Uterus (tissue), 2 donors: ENCODE results near the gene OTOS.

ENCODE experiments used
- POLR2A ChIP-seq, 2 donors: fragments of 450-650 bp; IDR thresholded peaks; one replicate each; pipeline ENCODE4 v1.6.1; 2016; ENCODE audit warnings: antibody characterized with exemption in 2 of 2, mild to moderate bottlenecking in 1 of 2, moderate library complexity in 1 of 2
- TF ChIP-seq, protein P1 (sequence below), 4 experiments: fragments of 200-600 bp in 2 of 4; fragments of 450-650 bp in 2 of 4; sonication (generic) in 2 of 4; IDR thresholded peaks; one replicate each; pipeline ENCODE4 v1.5.1; 2016 to 2019; ENCODE audit warnings: antibody characterized with exemption in 4 of 4, mild to moderate bottlenecking in 2 of 4, moderate library complexity in 1 of 4

DNA sequence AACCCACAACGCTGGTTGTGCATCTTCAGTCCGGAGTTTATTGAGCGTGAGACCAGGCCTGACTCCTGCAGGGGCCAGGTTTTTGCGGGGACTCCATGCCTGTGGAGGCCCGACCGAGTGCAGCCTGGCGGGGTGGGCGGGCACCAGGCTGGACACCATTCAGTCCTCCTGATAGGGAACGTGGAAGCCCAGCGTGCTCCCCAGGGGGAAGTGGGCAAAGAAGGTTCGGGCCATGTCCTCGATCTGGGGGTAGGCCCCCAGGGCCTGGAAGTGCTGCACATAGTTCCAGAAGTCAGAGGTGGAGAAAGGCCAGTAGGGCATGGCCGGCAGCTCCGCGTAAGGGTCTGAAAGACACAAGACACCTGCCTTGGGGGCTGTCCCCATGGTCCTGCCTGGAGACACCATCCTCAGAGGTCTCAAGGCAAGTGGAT, 1.4 kb downstream of the OTOS start:
- TF ChIP-seq, protein P1, sequence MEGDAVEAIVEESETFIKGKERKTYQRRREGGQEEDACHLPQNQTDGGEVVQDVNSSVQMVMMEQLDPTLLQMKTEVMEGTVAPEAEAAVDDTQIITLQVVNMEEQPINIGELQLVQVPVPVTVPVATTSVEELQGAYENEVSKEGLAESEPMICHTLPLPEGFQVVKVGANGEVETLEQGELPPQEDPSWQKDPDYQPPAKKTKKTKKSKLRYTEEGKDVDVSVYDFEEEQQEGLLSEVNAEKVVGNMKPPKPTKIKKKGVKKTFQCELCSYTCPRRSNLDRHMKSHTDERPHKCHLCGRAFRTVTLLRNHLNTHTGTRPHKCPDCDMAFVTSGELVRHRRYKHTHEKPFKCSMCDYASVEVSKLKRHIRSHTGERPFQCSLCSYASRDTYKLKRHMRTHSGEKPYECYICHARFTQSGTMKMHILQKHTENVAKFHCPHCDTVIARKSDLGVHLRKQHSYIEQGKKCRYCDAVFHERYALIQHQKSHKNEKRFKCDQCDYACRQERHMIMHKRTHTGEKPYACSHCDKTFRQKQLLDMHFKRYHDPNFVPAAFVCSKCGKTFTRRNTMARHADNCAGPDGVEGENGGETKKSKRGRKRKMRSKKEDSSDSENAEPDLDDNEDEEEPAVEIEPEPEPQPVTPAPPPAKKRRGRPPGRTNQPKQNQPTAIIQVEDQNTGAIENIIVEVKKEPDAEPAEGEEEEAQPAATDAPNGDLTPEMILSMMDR (IDR thresholded peaks at IDR 0.05), result no peak
- no peak for TF ChIP-seq POLR2A (IDR thresholded peaks at IDR 0.05)
